HG03565 (cell line): ENCODE data around the gene B2M.

Experiments
- ATAC-seq: cut with Tn5 transposase; IDR thresholded peaks from one replicate; pipeline ENCODE4 v1.9.1; 2021; ENCODE audit warnings: mild to moderate bottlenecking, moderate library complexity; ENCODE audit not compliant: unreplicated experiment

The B2M gene

GRCh38 chr15:44765036-44765435 lies 53.7 kb downstream of the B2M start:
- no peak for ATAC-seq
